ENCODE results near the gene STK32C.

DNA sequence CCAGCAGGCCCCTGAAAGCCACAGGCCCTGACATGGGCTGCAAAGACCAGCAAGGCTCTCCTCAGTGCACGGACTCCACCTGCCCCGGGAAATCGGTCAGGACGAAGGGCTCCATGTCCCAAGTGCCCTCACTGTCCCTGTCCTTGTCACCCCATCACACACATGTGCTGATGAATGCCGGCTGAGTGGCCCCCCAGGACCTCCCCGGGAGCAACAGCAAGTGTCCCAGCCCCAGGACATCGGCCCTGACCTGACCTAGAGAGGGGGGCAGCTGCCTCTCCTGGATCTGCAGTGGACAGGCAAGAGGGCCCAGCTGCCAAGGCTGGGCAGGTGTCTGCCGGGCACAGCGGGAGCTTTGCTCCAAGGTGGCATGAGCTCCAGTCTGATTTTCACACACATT lies 49.8 kb downstream of the STK32C start:
- TF ChIP-seq, protein P1, sequence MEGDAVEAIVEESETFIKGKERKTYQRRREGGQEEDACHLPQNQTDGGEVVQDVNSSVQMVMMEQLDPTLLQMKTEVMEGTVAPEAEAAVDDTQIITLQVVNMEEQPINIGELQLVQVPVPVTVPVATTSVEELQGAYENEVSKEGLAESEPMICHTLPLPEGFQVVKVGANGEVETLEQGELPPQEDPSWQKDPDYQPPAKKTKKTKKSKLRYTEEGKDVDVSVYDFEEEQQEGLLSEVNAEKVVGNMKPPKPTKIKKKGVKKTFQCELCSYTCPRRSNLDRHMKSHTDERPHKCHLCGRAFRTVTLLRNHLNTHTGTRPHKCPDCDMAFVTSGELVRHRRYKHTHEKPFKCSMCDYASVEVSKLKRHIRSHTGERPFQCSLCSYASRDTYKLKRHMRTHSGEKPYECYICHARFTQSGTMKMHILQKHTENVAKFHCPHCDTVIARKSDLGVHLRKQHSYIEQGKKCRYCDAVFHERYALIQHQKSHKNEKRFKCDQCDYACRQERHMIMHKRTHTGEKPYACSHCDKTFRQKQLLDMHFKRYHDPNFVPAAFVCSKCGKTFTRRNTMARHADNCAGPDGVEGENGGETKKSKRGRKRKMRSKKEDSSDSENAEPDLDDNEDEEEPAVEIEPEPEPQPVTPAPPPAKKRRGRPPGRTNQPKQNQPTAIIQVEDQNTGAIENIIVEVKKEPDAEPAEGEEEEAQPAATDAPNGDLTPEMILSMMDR (IDR thresholded peaks at IDR 0.05) = no peak
- no peak for TF ChIP-seq POLR2A (IDR thresholded peaks at IDR 0.05)
- no peak for TF ChIP-seq POLR2AphosphoS5 (IDR thresholded peaks at IDR 0.05)

All from breast epithelium (tissue), 3 donors.